ENCODE results near the gene PPBP.

PPBP gene

GRCh38 chr4:73988061-73988460, at the start of gene PPBP:
Gene PPBP (minus strand): TSS chr4:73988190. CDS start chr4:73988103, 87 bp downstream.
- TF ChIP-seq CTCF (IDR thresholded peaks at IDR 0.05; ENCODE audit: low read depth, low read length), result no peak
- H3K4me3 ChIP-seq (ENCODE audit: low read depth, low read length), result no peak within 1 kb of the TSS

GRCh38 chr4:74037076-74037955, 49.3 kb upstream of the PPBP start:
- H3K4me3 ChIP-seq (ENCODE audit: low read depth, low read length), result peak overlapping the region; percentile 86

GRCh38 chr4:74033739-74034138, 45.7 kb upstream of the PPBP start:
- no peak for TF ChIP-seq CTCF (IDR thresholded peaks at IDR 0.05; ENCODE audit: low read depth, low read length)
- no peak overlapping the region for H3K4me3 ChIP-seq (ENCODE audit: low read depth, low read length)

More at GRCh38 chr4:74037076-74037955, 49.3 kb upstream of the PPBP start:
- TF ChIP-seq CTCF (IDR thresholded peaks at IDR 0.05; ENCODE audit: low read depth, low read length), result no peak

GRCh38 chr4:74032064-74032463, 44.1 kb upstream of the PPBP start:
- TF ChIP-seq CTCF (IDR thresholded peaks at IDR 0.05; ENCODE audit: low read depth, low read length), result no peak
- H3K4me3 ChIP-seq (ENCODE audit: low read depth, low read length), result no peak overlapping the region

GRCh38 chr4:74031576-74031975, 43.6 kb upstream of the PPBP start:
- TF ChIP-seq CTCF (IDR thresholded peaks at IDR 0.05; ENCODE audit: low read depth, low read length), result no peak
- H3K4me3 ChIP-seq (ENCODE audit: low read depth, low read length), result no peak overlapping the region

- H3K4me3 ChIP-seq (ENCODE audit: low read depth, low read length), result no peak overlapping the region
- no peak for TF ChIP-seq CTCF (IDR thresholded peaks at IDR 0.05; ENCODE audit: low read depth, low read length)
Observed at GRCh38 chr4:74030285-74030684, 42.3 kb upstream of the PPBP start.

GRCh38 chr4:74028504-74028903, 40.5 kb upstream of the PPBP start:
- no peak overlapping the region for H3K4me3 ChIP-seq (ENCODE audit: low read depth, low read length)
- no peak for TF ChIP-seq CTCF (IDR thresholded peaks at IDR 0.05; ENCODE audit: low read depth, low read length)

All from WI38 (cell line).